ENCODE data around the gene MYEOV.
A peak's percentile ranks its signal among the peaks of the same experiment; 100 is the strongest.

Gene MYEOV

GRCh38 chr11:69287968-69288882, 5.7 kb upstream of the MYEOV start:
- DNase-seq (ENCODE audit: low read depth) = no peak

DNA sequence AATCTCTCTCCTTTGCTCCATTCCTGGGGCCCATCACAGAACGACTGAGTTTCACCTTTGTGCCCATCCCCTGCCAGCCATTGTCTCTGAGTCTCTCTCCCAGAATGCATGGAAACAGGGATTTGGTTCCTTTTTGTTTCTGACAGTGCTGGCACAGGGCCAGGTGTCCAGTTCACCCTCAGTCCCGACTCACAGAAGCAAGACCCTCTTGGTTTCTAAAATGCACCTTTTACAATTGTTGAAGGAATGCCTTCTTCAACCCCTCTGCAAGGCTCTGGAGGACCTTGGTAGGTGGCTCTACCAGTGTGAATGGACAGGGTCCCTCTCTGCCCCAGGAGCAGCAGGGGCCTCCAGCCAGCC, 5.1 kb upstream of the MYEOV start:
- DNase-seq (ENCODE audit: low read depth) = no peak

DNA sequence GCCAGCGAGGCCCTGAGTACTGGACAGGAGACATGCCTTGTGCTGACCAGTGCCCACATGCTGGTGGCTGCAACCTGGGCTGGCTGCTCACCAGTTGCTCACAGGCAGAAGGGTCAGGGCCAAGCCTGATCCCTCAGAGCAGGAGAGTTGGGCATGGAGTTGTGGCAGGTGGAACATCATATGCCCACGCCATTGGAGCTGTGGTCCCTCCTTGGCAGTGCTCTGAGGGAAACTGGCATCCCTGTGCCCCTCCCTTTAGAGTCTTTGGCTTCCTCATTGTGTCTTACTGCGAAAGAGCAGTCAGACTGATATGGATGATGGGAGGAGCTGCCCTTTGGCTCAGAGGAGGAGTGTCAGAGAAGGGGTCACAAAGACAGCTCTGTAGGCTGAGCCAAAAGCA, 3.1 kb upstream of the MYEOV start:
- DNase-seq (ENCODE audit: low read depth) = no peak

- no peak for DNase-seq (ENCODE audit: low read depth)
These were observed 2.4 kb upstream of the MYEOV start for GRCh38 chr11:69291459-69292110.

DNA sequence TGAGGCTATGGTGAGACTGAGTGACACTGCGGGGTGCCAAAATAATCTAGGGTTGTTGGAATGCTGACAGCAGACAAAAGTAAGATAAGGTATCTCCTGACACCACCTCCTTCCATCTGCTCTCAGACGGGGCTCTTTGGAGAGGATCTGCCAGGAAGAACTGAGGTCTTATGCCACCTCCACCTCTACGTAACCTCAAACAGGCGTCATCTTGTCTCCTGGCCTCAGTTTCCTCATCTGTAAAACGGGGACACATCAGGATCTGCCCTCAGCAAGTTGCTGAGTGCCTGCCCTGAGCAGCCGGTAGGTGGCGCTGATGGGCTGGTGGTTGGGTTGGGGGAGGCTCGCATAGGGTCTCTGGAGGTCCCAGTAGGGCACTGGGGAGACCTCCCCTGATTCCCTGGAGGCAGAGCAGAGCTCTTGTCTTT, 1.7 kb upstream of the MYEOV start:
- no peak for DNase-seq (ENCODE audit: low read depth)

DNA sequence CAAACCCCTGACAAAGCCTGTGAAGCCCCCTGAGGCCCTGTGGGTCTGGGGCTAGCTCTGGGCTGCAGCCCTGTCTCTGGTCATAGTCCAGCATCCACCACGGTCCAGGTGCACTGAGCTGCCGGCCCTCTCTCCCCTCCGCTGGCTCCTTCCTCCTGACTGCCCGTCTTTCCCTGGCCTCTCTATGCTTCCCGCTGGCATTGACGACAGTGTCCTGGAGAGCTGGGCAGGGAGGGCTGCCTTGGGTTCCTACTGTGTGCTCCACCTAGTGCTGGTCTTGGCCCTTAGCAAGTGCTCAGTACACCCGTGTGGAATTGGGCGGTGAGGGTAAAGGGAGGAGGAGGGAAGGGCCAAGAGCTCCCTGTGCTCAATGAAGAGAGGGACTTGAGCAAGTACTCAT, 868 bp upstream of the MYEOV start:
- no peak for DNase-seq (ENCODE audit: low read depth)

- DNase-seq (ENCODE audit: low read depth) = no peak
These were observed 670 bp downstream of the MYEOV start for GRCh38 chr11:69294571-69295078.

DNA sequence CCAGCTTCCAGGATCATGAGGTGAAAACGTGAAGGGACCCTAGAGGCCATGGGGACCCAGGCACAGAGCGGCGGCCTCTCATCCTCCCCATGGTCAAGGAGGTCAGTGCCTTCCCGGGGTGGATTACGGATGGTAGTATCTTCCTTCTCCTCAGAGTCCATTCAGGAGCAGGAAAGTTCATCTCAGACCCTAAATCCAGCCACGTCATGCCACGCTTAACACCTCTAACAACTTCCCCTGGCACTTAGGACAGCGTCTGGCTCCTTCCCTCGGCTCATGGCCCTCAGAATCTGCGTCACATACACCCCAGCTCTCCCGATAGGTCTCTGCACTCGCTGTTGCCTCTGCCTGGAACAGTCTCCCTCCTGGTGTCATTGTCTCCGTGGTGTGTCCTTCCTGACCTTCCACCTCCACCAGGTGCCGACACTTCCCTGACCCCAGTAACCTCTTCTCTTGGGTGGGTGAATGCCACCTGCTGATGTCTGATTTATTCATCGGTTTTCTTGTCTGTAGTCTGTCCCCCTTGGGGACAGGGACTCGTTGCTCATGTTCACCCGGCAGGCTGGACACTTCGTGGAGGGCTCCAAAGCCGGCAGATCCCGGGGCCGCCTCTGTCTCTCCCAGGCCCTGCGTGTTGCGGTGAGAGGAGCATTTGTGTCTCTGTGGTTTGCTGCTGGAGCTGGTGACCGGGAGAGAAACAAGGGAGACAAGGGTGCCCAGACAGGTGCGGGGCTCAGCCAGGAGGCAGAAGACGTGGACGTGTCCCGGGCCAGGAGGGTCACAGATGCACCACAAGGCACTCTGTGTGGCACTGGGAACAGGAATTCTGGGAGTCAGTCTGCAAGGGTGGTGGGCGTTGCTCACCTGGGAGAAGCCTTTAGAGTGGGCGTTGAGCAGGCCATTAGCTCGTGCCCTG, 1.4 kb downstream of the MYEOV start:
- no peak for DNase-seq (ENCODE audit: low read depth)

- no peak for DNase-seq (ENCODE audit: low read depth)
These were observed 2.3 kb downstream of the MYEOV start for GRCh38 chr11:69295995-69296889.

- peak; percentile 62 for DNase-seq (ENCODE audit: low read depth)
These were observed 3.2 kb downstream of the MYEOV start for GRCh38 chr11:69296890-69297786.

DNA sequence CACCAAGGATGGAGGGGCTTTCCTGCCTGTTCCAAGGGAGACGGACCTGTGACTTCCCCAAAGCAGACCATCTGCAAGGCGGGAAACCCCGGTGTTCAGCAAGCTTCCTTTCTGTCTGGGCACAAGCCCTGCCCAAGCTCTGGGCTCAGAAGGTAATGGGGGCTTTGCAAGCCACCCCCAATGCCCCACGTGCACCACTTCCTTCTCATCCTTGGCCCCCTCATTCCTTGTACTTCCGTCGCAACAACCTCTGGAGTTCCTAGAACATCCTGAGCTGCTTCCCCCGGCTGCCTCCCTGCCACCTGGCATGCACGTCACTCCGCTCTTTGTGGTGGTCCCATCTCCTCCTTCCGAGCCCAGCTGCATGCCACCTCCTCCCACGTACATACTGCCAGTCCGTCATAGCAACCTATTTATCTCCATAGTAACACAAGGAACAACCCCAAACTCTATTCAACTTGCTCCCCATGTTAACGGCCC, 3.9 kb downstream of the MYEOV start:
- DNase-seq (ENCODE audit: low read depth) = no peak

DNA sequence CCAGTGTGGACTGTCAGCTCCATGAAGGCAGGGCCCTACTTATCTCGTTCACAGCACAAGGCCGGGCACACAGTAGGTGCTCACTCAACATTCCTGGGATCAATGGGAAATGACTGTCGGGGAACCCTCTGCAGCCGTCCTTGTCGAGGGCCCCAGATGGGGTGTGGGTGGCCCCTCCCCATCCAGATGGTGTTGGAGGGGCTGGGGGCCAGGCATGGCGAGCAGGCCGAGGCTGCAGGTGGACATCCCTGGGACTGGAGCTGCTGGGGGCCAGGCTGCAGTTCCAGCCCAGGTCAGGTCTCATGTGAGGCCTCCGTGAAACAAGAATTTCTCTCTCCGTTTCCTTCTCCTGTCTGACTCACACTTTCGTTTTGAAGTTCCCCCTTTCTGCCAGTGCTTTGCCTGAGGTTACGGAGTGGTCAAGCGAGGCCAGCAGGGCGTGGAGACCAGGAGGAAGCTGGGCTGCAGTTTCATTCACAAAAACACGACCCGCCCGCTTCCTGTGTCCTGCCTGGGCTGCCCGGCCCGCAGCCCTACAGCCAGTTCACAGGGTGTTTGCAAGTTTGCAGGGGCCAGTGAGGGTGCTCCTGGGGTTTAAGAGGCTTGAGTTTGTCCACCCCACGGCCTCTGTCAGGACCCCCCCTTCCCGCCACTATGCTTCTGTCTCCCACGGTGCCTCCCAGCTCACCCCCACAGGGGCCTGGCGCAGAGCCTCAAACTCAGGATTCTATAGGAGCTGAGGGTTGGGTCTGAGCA, 4.5 kb downstream of the MYEOV start:
- no peak for DNase-seq (ENCODE audit: low read depth)

GRCh38 chr11:69299023-69299461, 5.1 kb downstream of the MYEOV start:
- no peak for DNase-seq (ENCODE audit: low read depth)

DNA sequence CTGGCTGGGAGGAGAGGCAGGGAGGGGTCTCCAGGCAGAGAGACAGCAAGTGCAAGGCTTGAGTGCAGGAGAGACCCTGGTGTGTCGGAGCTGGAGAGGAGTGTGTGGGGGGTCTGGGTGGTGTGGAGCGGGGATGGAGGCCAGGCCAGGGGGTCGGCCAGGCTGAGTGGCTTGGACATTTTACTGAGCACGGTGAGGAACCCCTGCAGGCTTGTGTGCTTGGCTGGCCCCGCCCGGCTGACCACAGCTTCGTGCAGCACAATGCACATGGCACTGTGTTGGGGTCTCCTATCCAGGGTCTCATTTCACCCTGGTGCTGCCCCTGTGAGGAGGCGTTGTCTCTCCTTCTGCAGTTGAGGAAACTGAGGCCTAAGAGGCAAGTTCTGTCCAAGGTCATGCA, 5.6 kb downstream of the MYEOV start:
- DNase-seq (ENCODE audit: low read depth) = no peak

DNA sequence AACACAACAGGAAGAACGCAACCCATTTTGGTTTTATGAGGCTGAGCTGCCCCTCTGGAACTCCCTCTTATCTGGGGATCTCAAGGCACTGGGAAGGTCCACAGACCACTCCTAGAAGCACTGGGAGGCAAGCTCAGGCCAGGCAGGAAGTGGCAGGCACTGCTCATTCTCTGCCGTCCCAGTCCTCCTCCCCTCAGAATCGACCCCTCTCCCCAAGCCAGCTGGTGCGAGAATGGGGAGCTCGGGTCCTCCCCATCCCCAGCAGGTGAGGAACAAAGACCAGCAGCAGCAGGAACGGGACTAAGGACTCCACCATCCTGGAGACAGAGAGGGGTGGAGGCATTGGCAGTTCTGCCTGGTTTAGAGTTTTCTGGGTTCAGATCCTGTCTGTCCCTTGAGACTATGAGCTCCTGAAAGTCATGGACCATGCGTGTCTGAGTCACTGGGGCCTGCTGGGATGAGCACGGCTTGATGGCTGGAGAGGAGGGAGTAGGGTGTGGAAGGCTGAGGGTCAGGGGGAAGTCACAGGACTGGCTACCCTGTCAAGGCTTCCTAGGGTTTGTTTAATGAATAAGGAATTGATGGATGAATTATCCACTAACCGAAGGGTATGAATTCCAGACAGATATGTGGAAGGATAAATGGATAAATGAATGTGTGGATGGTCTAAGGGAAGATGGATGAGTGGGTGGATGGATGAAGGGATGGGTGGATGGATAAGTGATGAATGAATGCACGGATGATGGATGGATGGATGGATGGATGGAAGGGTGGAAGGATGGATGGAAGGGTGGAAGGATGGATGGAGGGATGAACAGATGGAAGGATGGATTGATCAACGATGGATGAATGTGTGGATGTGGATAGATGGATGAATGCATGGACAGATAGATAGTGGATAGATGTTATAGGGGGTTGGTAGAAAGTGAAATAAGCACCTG, 6.4 kb downstream of the MYEOV start:
- DNase-seq (ENCODE audit: low read depth) = no peak

GRCh38 chr11:69301081-69301454, 7.1 kb downstream of the MYEOV start:
- DNase-seq (ENCODE audit: low read depth) = no peak

DNA sequence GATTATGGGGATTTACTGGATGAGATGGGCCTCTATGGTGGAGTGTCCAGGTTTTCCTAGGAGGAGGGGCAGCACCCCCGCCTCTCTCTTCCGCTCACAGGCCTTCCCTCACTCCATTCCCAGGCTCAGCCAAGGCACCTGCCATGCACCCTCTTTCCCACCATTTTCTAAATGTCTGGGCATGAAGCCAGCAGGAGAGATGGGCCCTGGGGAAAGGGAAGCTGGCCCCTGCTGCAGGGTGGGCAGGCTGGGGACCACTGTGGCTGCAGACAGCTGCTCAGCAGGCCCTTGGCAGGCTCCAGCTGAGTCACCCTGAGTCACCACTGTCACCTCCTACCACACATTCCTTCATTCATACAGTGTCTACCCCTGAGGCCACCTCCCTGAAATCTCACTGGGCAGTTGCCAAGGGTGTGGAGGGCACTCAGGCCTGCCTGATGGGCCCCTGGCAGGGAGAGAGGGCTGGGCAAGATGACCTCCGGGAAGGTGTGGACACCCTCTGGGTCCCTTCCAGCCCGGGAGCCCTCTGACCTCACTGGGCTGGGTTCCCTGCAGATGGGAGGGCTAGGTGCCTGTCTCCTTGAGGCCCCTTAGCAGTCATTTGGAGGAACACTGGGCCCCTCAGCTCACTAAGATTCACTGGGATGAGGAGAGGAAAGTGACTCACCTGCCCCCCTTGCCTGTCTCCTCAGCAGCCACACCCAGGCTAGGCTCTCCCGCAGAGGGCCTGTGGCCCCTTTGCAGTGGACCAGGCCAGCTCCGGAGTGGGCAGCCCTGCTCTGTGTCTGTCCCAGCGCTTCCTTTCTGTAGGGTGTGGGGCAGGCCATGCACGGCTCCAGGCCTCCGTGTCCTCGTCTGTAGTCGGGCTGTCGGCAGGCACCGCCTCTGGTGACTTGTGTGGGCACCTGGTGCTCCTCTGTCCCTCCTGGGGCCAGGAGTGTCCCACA, 7.8 kb downstream of the MYEOV start:
- DNase-seq (ENCODE audit: low read depth) = no peak

Measured in stimulated activated CD8-positive, alpha-beta memory T cell treated with anti-CD3 and anti-CD28 coated beads, Interleukin-12 subunit alpha, Interleukin-12 subunit beta, amount 100 ng/mL, for 1 hour (primary cell).